IMR-90 (cell line): ENCODE measurements around the gene RAP1GAP2.

Source experiments
- CEBPB ChIP-seq: IDR thresholded peaks from 2 replicates; pipeline ENCODE4 v1.6.1; 2012; ENCODE audit warnings: low read depth, low read length, improper control_type of control experiment
- CHD1 ChIP-seq: IDR thresholded peaks from 2 replicates; pipeline ENCODE4 v1.6.1; 2012; ENCODE audit warnings: low read depth, low read length, improper control_type of control experiment
- CTCF ChIP-seq: conservative IDR thresholded peaks from 2 replicates; pipeline ENCODE4 v1.5.1; 2012; ENCODE audit warnings: mild to moderate bottlenecking, low read depth, low read length, improper control_type of control experiment
- ELK1 ChIP-seq: fragments of 150-350 bp; IDR thresholded peaks from 2 replicates; pipeline ENCODE4 v1.6.1; 2016; ENCODE audit warnings: low read depth, mild to moderate bottlenecking, low read length, moderate library complexity, borderline replicate concordance
- FOS ChIP-seq: fragments of 150-350 bp; IDR thresholded peaks from 2 replicates; pipeline ENCODE4 v1.6.1; 2016; ENCODE audit warnings: low read depth, low read length
- MAFK ChIP-seq: IDR thresholded peaks from 2 replicates; pipeline ENCODE4 v1.6.1; 2012; ENCODE audit warnings: low read depth, low read length, improper control_type of control experiment
- MXI1 ChIP-seq: IDR thresholded peaks from 2 replicates; pipeline ENCODE4 v1.6.1; 2012; ENCODE audit warnings: low read depth, mild to moderate bottlenecking, low read length, moderate library complexity, borderline replicate concordance
- POLR2A ChIP-seq: IDR thresholded peaks from 2 replicates; pipeline ENCODE4 v1.6.1; 2012; ENCODE audit warnings: mild to moderate bottlenecking, low read depth, low read length
- RAD21 ChIP-seq: IDR thresholded peaks from 2 replicates; pipeline ENCODE4 v1.6.1; 2012; ENCODE audit warnings: low read length, improper control_type of control experiment
- RCOR1 ChIP-seq: IDR thresholded peaks from 2 replicates; pipeline ENCODE4 v1.6.1; 2012; ENCODE audit warnings: mild to moderate bottlenecking, low read length, improper control_type of control experiment; ENCODE audit not compliant: insufficient replicate concordance
- RFX5 ChIP-seq: IDR thresholded peaks from 2 replicates; pipeline ENCODE4 v1.8.0; 2012; ENCODE audit warnings: low read depth, mild to moderate bottlenecking, low read length, moderate library complexity
- SMC3 ChIP-seq: fragments of 150-350 bp; IDR thresholded peaks from 2 replicates; pipeline ENCODE4 v1.6.1; 2016; ENCODE audit warnings: low read depth, mild to moderate bottlenecking, antibody characterized with exemption, low read length, moderate library complexity
- USF2 ChIP-seq: fragments of 150-350 bp; IDR thresholded peaks from 2 replicates; pipeline ENCODE4 v1.6.1; 2017; ENCODE audit warnings: mild to moderate bottlenecking, antibody characterized with exemption, low read length, low read depth

- TF ChIP-seq CEBPB (no peak), CTCF (no peak), USF2 (no peak), ELK1 (no peak), POLR2A (no peak), MXI1 (no peak), SMC3 (no peak), RCOR1 (no peak), RAD21 (no peak), RFX5 (no peak), FOS (no peak), MAFK (no peak), CHD1 (no peak)
Observed at GRCh38 chr17:2947996-2948550, 151.8 kb downstream of the RAP1GAP2 start.
